HG03558 (cell line): ENCODE data around the gene NAE1.
"Not testable (repeated sequence)": the region's sequence is repeated elsewhere in the genome, so short reads cannot be mapped to it uniquely, and the experiment has no call there.

ENCODE experiments used
- ATAC-seq: cut with Tn5 transposase; IDR thresholded peaks from one replicate; pipeline ENCODE4 v1.9.1; 2021; ENCODE audit warnings: moderate number of reproducible peaks; ENCODE audit not compliant: unreplicated experiment; ENCODE audit errors: extremely low read depth

NAE1 gene

GRCh38 chr16:66830422-66831404, at the start of gene NAE1:
Gene NAE1 (minus strand): TSS chr16:66830976. CDS start chr16:66830899, 77 bp downstream.
- ATAC-seq: peak; percentile 86

- ATAC-seq: no peak
These were observed 47.3 kb upstream of the NAE1 start for GRCh38 chr16:66878067-66878466.

GRCh38 chr16:66874079-66874775, 43.5 kb upstream of the NAE1 start:
- ATAC-seq: no peak

GRCh38 chr16:66873685-66874055, 42.9 kb upstream of the NAE1 start:
- no peak for ATAC-seq

- ATAC-seq: peak; percentile 57
These were observed 42.3 kb upstream of the NAE1 start for GRCh38 chr16:66872943-66873684.

- ATAC-seq: no peak
These were observed 41.8 kb upstream of the NAE1 start for GRCh38 chr16:66872559-66872942.

GRCh38 chr16:66871840-66872239, 41.1 kb upstream of the NAE1 start:
- no peak for ATAC-seq

- not testable (repeated sequence) for ATAC-seq
These were observed 40.6 kb upstream of the NAE1 start for GRCh38 chr16:66871363-66871762.

- ATAC-seq: no peak
These were observed 38.6 kb upstream of the NAE1 start for GRCh38 chr16:66869424-66869823.

GRCh38 chr16:66863707-66864106, 32.9 kb upstream of the NAE1 start:
- no peak for ATAC-seq

- no peak for ATAC-seq
These were observed 31.3 kb upstream of the NAE1 start for GRCh38 chr16:66862023-66862520.

- ATAC-seq: no peak
These were observed 28.8 kb upstream of the NAE1 start for GRCh38 chr16:66859397-66860068.

GRCh38 chr16:66858740-66859396, 28.1 kb upstream of the NAE1 start:
- ATAC-seq: no peak

GRCh38 chr16:66857437-66857836, 26.7 kb upstream of the NAE1 start:
- no peak for ATAC-seq

GRCh38 chr16:66856801-66857200, 26.0 kb upstream of the NAE1 start:
- ATAC-seq: no peak

- no peak for ATAC-seq
These were observed 25.5 kb upstream of the NAE1 start for GRCh38 chr16:66856184-66856730.

- ATAC-seq: no peak
These were observed 22.7 kb upstream of the NAE1 start for GRCh38 chr16:66853261-66854139.
